Activated CD4-positive, alpha-beta T cell treated with anti-CD3 and anti-CD28 coated beads, Interleukin-2, amount 10 ng/mL, durations not matched to agents 24 days and 14 days (primary cell): ENCODE measurements around the gene AP4S1. TPM values are rescaled to one million over a fixed set of nuclear protein-coding genes. Genes with fewer than 3 reads are reported as not detected.
"Not testable (repeated sequence)": the region's sequence is repeated elsewhere in the genome, so short reads cannot be mapped to it uniquely, and the experiment has no call there.

Experiments
- DNase-seq: peaks from one replicate; pipeline ENCODE4 v3.0.0; 2022
- H3K27ac Mint-ChIP-seq: one replicate; pipeline ENCODE4 v1.8.0; 2022; ENCODE audit warnings: mild to moderate bottlenecking, mixed read lengths
- H3K27me3 Mint-ChIP-seq: one replicate; pipeline ENCODE4 v1.8.0; 2022; ENCODE audit warnings: mixed read lengths
- H3K36me3 Mint-ChIP-seq: one replicate; pipeline ENCODE4 v1.8.0; 2022; ENCODE audit warnings: low read depth, mild to moderate bottlenecking, mixed read lengths
- H3K4me1 Mint-ChIP-seq: one replicate; pipeline ENCODE4 v1.8.0; 2021; ENCODE audit warnings: mixed read lengths
- H3K4me3 Mint-ChIP-seq: one replicate; pipeline ENCODE4 v1.8.0; 2022; ENCODE audit warnings: mild to moderate bottlenecking, moderate library complexity, mixed read lengths
- H3K9me3 Mint-ChIP-seq: one replicate; pipeline ENCODE4 v1.8.0; 2021; ENCODE audit warnings: mixed read lengths
- intact Hi-C: fragments of 100-400 bp; cut with micrococcal nuclease; formaldehyde crosslinking; loops from one replicate; pipeline ENCODE4 v1.15.1; 2023
- total RNA-seq: library from RNA; stranded (reverse); gene quantifications from 2 replicates; pipeline ENCODE4 v1.2.3, GENCODE V29; 2022

The AP4S1 gene
- total RNA-seq, 1 donor from 2014 or later = 8.6 TPM

DNA sequence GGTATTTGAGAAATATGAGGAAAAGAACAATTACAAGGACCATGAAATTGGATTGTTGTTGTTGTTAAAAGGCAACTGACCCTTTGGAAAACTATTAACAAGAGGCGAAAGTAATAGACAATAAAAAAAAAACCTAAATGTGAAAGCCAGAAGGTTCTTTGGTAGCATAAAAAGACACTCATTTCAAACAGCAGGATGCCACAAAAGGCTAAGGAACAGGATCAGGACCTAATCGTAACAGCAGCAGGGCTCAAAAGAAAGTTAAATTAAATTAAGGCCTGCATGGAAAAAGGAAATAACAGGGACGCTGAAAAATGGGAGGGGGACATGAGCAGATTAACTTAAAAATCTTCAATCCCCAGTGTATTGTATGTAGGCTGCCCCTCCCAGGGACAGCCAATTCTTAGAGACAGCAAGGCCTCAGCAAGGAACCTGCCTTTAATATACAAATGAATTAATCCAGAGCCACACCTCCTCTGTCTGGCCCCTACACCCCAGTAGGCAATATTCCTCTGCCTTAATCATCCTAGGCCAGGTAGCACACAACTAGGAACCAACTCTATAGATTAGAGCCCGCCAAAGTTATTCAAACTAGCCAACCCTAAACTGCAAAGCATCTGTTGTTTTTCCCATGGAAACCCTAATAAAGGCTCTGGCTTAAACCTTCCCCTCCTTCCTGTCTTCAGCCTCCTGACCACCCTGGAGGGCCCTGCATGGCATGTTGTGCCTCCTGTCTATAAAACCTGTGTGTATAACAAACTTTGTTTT is 28.4 kb upstream of the AP4S1 start:
- DNase-seq = no peak
- intact Hi-C loops = no loop called here
- peaks cover 14% of the 10 kb centered on the region for H3K4me1 Mint-ChIP-seq
- no peak overlapping the region for H3K4me3 Mint-ChIP-seq
- H3K27ac Mint-ChIP-seq = peak overlapping the region; percentile 18
- H3K9me3 Mint-ChIP-seq = peaks cover 18% of the 10 kb centered on the region
- H3K36me3 Mint-ChIP-seq = peaks cover 43% of the 10 kb centered on the region
- H3K27me3 Mint-ChIP-seq = no peaks in the 10 kb centered on the region

DNA sequence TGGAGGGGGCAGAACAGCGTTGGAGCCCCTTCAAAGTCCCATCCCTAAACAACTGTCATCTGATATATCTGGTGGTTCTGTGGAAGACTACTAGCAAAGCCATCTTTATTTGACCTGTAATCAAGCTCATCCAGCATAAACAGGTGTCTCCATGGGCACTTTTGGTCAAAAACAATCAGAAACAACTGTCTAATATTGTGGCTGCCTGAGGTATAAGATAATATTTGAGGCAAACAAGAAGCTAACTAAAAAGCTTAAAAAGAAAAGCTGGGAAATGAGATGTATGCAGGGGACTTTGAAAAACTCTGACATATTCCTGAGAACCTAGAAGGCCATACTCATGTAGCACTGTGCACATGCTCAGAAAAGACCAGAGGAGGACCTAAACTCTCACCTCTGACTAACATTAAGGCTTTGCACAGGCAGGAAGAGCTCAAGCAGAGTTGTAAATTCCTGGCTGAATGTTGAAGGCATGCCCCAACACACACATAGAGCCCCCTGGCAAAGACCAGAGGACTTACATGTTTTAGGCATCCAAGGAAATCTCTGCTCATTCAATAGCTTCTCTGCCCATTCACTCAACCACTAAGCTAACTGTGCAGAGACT is 27.2 kb upstream of the AP4S1 start:
- Mint-ChIP-seq H3K27ac (no peak overlapping the region), H3K27me3 (no peaks in the 10 kb centered on the region), H3K36me3 (peaks cover 46% of the 10 kb centered on the region), H3K4me3 (no peak overlapping the region), H3K4me1 (peaks cover 16% of the 10 kb centered on the region), H3K9me3 (peaks cover 18% of the 10 kb centered on the region)
- intact Hi-C loops = no loop called here
- DNase-seq = no peak

DNA sequence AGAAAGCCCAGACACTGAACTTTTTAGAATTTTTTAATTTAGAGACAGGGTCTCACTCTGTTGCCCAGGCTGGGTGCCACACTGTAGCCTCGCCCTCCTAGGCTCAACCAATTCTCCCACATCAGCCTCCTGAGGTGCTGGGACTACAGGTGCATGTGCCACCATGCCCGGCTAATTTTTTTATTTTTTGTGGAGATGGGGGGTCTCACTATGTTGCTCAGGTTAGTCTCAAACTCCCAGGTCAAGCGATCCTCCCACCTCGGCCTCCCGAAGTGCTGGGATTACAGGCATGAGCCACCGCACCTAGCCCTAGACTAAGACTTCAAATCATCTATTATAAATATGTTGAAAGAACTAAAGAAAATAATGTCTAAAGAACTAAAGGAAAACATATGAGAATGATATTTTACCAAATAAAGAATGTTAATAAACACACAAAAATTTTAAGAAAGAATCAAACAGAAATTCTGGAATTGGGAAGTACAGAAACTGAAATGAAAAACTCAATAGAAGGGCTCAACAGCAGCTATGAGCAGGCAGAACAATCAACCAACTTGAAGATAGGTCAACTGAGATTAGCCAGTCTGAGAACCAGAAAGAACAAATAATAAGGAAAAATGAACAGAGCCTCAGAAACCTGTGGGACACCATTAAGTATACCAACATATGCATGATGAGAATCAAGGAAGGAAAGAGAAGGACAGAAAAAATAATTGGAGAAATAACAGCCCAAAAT is 26.2 kb upstream of the AP4S1 start:
- peaks cover 16% of the 10 kb centered on the region for H3K4me1 Mint-ChIP-seq
- H3K27me3 Mint-ChIP-seq = no peaks in the 10 kb centered on the region
- intact Hi-C loops = no loop called here
- H3K4me3 Mint-ChIP-seq = no peak overlapping the region
- peaks cover 49% of the 10 kb centered on the region for H3K36me3 Mint-ChIP-seq
- DNase-seq = no peak
- H3K27ac Mint-ChIP-seq = no peak overlapping the region
- H3K9me3 Mint-ChIP-seq = peaks cover 18% of the 10 kb centered on the region

DNA sequence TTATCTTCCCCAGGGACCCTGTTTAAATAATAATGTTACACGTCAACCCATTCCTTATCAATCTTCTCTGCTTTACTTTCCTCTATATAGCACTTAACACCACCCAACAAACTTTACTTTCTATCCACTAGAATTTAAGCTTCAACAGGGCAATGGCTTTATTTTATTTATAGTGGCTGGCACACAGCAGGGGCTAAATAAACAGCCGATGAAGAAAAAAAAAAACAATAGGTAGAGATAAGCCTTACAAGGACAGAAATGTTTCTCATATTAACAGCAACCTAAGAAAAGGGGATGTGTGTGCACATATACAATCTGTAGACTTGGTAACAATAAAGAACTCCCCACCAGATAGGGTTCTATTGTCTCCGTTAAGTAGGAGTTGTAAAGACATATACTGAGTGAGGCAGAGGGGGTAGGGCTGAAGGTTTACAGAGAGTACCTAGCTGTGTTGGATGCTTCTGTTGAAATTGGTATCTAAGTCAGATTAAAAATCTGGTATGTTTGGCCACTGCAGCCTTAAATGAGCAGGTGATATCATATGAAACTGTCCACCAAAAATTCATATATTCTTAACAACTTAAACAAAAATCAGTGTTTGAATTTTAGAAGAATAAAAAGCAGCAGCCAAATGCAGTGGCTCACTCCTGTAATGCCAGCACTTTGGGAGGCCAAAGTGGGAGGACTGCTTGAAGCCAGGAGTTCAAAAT is 24.7 kb upstream of the AP4S1 start:
- peaks cover 55% of the 10 kb centered on the region for H3K36me3 Mint-ChIP-seq

DNA sequence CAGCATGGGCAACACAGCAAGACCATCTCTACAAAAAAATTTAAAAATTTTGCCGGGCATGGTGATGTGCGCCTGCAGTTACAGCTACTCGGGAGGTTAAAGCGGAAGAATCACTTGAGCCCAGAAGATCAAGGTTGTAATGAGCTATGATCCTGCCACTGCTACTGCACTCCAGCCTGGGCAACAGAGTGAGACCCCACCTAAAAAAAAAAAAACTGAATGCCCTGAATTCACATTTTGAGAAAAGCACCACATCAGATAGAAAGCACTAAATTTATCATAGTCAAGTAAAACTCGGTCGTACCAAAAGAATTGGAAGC is 24.1 kb upstream of the AP4S1 start:
- intact Hi-C loops = no loop called here
- DNase-seq = no peak
- Mint-ChIP-seq H3K4me1 (peaks cover 2% of the 10 kb centered on the region), H3K27ac (no peak overlapping the region), H3K27me3 (no peaks in the 10 kb centered on the region), H3K4me3 (no peak overlapping the region), H3K9me3 (peaks cover 18% of the 10 kb centered on the region), H3K36me3 (peaks cover 55% of the 10 kb centered on the region)

More for the DNA sequence above, 24.7 kb upstream of the AP4S1 start:
- intact Hi-C loops = no loop called here
- DNase-seq = no peak
- H3K4me3 Mint-ChIP-seq = no peak overlapping the region
- H3K4me1 Mint-ChIP-seq = peaks cover 6% of the 10 kb centered on the region
- H3K27ac Mint-ChIP-seq = no peak overlapping the region
- H3K27me3 Mint-ChIP-seq = no peaks in the 10 kb centered on the region
- peaks cover 18% of the 10 kb centered on the region for H3K9me3 Mint-ChIP-seq

DNA sequence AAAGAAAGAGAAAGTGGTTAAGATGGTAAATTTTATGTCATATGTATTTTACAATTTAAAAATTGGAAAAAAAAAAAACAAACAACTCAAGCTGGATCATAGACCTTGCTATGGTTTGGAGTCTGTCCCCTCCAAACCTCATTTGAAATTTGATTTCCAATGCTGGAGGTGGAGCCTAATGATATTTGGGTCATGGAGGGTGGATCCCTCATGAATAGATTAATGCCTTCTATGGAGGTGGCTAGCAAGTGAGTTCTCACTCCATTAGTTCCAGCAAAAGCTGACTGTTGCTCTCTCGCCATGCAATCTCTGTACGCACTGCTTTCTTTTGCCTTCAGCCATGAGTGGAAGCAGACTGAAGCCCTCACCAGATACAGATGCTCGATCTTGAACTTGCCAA is 22.2 kb upstream of the AP4S1 start:
- H3K27ac Mint-ChIP-seq = no peak overlapping the region
- H3K4me1 Mint-ChIP-seq = peaks cover 2% of the 10 kb centered on the region
- H3K27me3 Mint-ChIP-seq = no peaks in the 10 kb centered on the region
- DNase-seq = no peak
- peaks cover 12% of the 10 kb centered on the region for H3K9me3 Mint-ChIP-seq
- peaks cover 46% of the 10 kb centered on the region for H3K36me3 Mint-ChIP-seq
- no peak overlapping the region for H3K4me3 Mint-ChIP-seq
- intact Hi-C loops = no loop called here

DNA sequence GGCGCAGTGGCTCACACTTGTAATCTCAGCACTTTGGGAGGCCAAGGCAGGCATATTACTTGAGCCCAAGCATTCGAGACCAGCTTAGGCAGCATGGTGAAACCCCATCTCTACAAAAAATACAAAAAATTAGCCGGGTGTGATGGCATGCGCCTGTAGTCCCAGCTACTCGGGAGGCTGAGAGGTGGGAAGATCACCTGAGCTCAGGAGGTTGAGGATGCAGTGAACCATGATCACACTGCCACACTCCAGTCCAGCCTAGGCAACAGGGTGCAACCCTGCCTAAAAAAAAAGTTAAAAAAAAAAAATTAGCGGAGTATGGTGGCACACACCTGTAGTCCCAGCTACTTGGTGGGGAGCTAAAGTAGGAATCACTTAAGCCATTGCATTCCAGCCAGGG is 21.4 kb upstream of the AP4S1 start:
- H3K4me1 Mint-ChIP-seq, DNase-seq, H3K27ac Mint-ChIP-seq, H3K4me3 Mint-ChIP-seq, H3K9me3 Mint-ChIP-seq, intact Hi-C loops, H3K27me3 Mint-ChIP-seq: not testable (repeated sequence)
- peaks cover 39% of the 10 kb centered on the region for H3K36me3 Mint-ChIP-seq

DNA sequence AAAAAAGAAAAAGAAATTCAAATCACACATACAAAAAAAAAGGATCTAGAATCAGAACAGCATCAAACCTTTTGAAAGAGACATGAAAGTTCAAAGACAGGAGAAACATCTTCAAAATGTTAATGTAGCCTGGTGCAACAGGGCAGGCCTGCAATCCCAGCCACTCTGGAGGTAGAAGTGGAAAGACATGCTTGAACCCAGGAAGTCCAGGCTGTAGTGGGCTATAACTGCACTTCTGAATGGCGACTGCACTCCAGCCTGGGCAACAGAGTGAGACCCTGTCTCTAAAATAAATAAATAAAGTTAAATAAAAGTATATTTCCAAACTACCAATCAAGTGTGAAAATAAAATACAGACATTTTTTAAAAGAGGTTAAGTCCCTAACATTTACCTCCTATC is 18.7 kb upstream of the AP4S1 start:
- no peaks in the 10 kb centered on the region for H3K27me3 Mint-ChIP-seq
- intact Hi-C loops = no loop called here
- H3K4me1 Mint-ChIP-seq = peaks cover 2% of the 10 kb centered on the region
- H3K9me3 Mint-ChIP-seq = no peaks in the 10 kb centered on the region
- H3K4me3 Mint-ChIP-seq = no peak overlapping the region
- H3K36me3 Mint-ChIP-seq = peaks cover 21% of the 10 kb centered on the region
- no peak for DNase-seq
- no peak overlapping the region for H3K27ac Mint-ChIP-seq

DNA sequence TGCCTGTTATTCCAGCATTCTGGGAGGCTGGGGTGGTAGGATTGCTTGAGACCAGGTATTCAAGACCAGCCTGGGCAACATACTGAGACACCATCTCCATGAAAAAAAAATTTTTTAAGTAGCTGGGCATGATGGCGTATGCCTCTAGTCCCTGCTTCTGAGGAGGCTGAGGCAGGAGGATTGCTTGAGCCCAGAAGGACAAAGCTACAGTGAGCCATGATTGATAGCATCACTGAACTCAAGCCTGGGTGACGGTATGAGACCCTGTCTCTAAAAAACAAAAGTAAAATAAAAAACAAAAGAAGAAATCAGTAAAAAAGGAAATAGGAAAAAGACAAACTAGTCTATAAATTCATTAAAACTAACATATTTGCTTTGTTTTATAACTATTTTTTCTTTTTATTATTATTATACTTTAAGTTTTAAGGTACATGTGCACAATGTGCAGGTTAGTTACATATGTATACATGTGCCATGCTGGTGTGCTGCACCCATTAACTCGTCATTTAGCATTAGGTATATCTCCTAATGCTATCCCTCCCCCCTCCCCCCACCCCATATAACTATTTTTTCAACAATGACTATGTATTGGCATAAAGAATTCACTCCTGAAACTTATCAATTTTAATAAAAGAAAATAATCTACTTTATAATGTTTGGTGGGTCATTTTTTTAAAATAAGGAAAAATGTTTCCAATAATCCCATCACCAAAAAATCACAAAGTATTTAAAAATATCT is 15.4 kb upstream of the AP4S1 start:
- intact Hi-C loops = no loop called here
- Mint-ChIP-seq H3K27me3 (no peaks in the 10 kb centered on the region), H3K27ac (no peak overlapping the region), H3K4me3 (no peak overlapping the region), H3K36me3 (peaks cover 21% of the 10 kb centered on the region), H3K9me3 (no peaks in the 10 kb centered on the region), H3K4me1 (peaks cover 5% of the 10 kb centered on the region)
- no peak for DNase-seq

DNA sequence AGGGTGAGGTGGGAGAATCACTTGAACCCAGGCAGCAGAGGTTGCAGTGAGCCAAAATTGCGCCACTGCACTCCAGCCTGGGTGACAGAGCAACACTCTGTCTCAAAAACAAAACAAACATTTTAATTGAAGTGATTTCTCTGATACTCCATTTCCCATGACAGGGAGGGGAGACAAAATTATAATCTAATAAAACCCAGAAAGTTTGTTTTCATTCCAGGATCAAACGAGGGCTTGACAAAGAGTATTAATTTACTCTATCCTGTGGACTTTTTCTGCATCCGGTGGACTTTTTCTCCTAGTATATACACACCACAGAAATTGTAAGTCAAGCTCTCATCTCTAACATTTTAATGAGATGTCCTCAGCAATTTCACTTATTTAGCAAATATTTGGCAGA is 14.5 kb upstream of the AP4S1 start:
- H3K4me3 Mint-ChIP-seq = no peak overlapping the region
- H3K27ac Mint-ChIP-seq = no peak overlapping the region
- H3K27me3 Mint-ChIP-seq = no peaks in the 10 kb centered on the region
- intact Hi-C loops = no loop called here
- DNase-seq = no peak
- H3K9me3 Mint-ChIP-seq = no peaks in the 10 kb centered on the region
- peaks cover 5% of the 10 kb centered on the region for H3K4me1 Mint-ChIP-seq
- peaks cover 17% of the 10 kb centered on the region for H3K36me3 Mint-ChIP-seq

DNA sequence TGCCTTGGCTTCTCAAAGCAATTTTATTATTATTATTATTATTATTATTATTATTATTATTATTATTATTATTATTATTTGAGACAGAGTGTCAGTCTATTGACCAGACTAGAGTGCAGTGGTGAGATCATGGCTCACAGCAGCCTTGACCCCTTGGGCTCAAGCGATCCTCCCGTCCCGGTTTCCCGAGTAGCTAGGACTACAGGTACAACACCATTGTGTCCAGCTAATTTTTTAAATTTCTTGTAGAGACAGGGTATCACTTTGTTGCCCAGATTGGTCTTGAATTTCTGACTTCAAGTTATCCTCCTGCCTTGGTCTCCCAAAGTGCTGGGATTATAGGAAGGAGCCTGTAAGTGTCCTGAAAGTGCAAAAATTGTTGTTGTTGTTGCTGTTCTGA is 11.6 kb upstream of the AP4S1 start:
- Mint-ChIP-seq H3K27ac (no peak overlapping the region), H3K27me3 (no peaks in the 10 kb centered on the region), H3K36me3 (peaks cover 14% of the 10 kb centered on the region), H3K4me3 (no peak overlapping the region), H3K9me3 (no peaks in the 10 kb centered on the region), H3K4me1 (peaks cover 8% of the 10 kb centered on the region)
- intact Hi-C loops = no loop called here
- no peak for DNase-seq

DNA sequence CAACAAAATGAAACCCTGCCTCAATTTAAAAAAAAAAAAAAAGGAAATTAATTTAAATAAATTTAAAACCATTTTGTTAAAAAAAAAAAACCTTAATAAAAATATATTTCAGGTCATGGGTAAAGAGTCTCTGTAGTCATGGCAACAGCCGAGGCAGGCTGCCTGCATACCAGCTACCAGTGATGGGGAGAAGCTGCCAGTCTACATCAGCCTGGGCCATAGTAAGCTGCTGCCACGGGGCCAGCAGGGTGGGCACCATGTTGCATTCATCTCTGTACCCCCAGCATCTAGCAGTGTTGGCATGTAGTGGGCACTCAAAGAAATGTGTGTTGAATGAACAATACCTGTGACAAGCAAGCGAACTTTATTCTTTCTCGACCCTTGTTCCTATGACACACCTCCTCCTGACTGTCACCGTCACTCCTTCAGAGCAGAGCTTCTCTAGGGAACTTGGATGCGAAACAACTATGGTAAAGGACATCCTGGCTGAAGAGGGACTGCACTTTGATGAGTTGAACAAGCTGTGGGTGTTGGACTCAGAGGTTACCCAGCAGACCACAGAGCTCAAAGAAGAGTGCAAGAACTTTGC is 7.3 kb upstream of the AP4S1 start:
- peaks cover 15% of the 10 kb centered on the region for H3K36me3 Mint-ChIP-seq

DNA sequence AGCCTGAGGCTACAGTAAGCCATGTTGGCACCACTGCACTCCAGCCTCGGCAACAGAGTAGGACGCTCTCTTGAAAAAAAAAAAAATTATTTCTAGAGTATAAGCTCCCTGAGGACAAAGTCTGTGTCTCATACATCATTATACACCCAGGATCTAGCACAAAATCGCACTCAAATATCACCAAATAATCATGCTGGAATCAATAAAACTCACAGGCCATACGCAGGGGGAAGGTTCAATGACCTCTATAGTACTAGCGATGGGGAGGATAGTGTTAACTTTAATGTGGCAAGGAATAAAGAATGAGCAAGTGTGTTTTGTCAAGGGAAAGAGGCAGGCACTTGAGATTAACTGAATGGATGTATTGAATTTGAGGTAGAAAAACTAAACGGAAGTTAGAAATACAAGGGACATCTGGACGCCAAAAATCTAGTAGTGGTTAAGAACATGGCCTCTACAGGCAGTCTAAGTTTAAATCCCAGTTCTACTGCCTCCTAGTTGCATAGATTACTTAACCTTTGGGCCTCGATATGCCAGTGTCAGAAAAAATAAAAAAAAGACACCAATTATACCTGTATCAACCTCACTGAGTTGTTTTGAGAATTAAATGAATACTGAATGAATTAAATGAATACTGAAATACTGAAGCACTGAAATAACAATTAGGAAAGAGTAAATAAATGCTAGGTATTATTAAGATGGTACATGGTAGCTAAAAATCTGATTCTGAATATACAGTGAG is 4.4 kb upstream of the AP4S1 start:
- peaks cover 19% of the 10 kb centered on the region for H3K36me3 Mint-ChIP-seq
- H3K4me3 Mint-ChIP-seq = no peak overlapping the region
- no peak for DNase-seq
- no peaks in the 10 kb centered on the region for H3K27me3 Mint-ChIP-seq
- peaks cover 31% of the 10 kb centered on the region for H3K4me1 Mint-ChIP-seq
- H3K9me3 Mint-ChIP-seq = no peaks in the 10 kb centered on the region
- intact Hi-C loops = no loop called here
- no peak overlapping the region for H3K27ac Mint-ChIP-seq

More for the DNA sequence above, 7.3 kb upstream of the AP4S1 start:
- H3K27ac Mint-ChIP-seq = no peak overlapping the region
- DNase-seq = no peak
- no peak overlapping the region for H3K4me3 Mint-ChIP-seq
- no peaks in the 10 kb centered on the region for H3K9me3 Mint-ChIP-seq
- H3K27me3 Mint-ChIP-seq = no peaks in the 10 kb centered on the region
- H3K4me1 Mint-ChIP-seq = peaks cover 16% of the 10 kb centered on the region
- intact Hi-C loops = no loop called here
